Caki2 (cell line): Measurements from ENCODE around the gene GNAT1. TPM values are rescaled to one million over a fixed set of nuclear protein-coding genes. Genes with fewer than 3 reads are reported as not detected.
"Not testable (repeated sequence)": the region's sequence is repeated elsewhere in the genome, so short reads cannot be mapped to it uniquely, and the experiment has no call there.

Source experiments
- DNase-seq: peaks from one replicate; pipeline ENCODE4 v3.0.0-alpha.2; 2015; ENCODE audit warnings: low read depth
- in situ Hi-C: cut with HindIII; loops from 2 replicates; pipeline ENCODE4 v1.10.0; 2016; ENCODE audit warnings: low sequenced_read_pairs, low pct_unique_long_range_greater_than_20kb, mixed read lengths
- total RNA-seq: library from RNA; depleted of rRNA; stranded (reverse); fragments of >200 nt; shearing (Covaris generic); gene quantifications from 2 replicates; pipeline ENCODE4 v1.2.3, GENCODE V29; 2014; ENCODE audit warnings: low replicate concordance; rRNA removed

Gene GNAT1
- total RNA-seq, 1 experiment from 2014 or later: not detected

- no peak for DNase-seq
- in situ Hi-C loops: no loop called here
Observed at GRCh38 chr3:50243543-50243895, 52.1 kb downstream of the GNAT1 start.

- DNase-seq, in situ Hi-C loops: not testable (repeated sequence)
Observed at GRCh38 chr3:50244813-50245212, 53.4 kb downstream of the GNAT1 start.

- DNase-seq: no peak
- in situ Hi-C loops: no loop called here
Observed at GRCh38 chr3:50245251-50245745, 53.9 kb downstream of the GNAT1 start.

DNA sequence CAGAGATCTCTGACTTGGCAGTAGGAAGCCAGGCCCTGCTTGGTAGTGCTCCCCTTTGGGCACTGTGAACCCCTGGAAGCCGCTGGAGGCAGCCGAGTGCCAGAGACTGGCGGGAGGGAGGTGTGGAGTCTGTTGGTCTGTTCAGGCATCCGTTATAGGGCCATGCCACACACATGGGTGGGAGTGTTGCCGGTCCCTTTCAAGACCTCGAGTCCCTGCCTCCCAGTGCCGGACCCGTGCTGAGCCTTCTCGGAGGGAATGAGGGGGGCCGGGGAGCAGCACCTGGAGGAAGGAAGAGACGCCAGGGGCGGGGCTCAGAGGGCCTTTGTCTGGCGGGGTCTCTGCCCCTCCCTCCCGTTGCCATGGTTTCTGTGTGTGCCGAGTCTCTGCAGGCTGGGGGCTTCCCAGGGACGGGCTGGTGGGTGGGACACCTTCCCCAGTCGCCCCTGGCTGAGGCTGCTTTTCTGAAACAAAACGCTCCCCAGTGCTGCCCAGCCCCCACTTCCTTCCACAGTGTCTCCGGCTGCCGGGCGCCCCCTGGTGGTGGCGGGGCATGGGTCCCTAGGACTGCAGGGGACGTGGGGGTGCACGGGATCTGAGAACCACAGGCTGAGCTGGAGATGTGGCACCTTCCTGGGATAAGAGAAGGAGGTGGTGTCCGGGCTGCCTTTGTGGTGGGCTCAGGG lies 54.6 kb downstream of the GNAT1 start:
- in situ Hi-C loops: no loop called here
- DNase-seq: no peak

GRCh38 chr3:50246517-50246954 lies 55.1 kb downstream of the GNAT1 start:
- in situ Hi-C loops: no loop called here
- DNase-seq: peak; percentile 84

Other genes starting within 250 kb of the GNAT1 start
- gene RBM5, start 102.7 kb upstream of the GNAT1 start, total RNA-seq: 42.3 and 44.1 TPM in 2 replicates
- 33.5 and 36.1 TPM in 2 replicates for gene SEMA3F, start 36.3 kb upstream of the GNAT1 start, total RNA-seq
- gene SLC38A3, start 13.7 kb downstream of the GNAT1 start, total RNA-seq: not detected in 2 replicates
- 100 and 121 TPM in 2 replicates for gene GNAI2, start 44.6 kb downstream of the GNAT1 start, total RNA-seq
- 99.9 and 105 TPM in 2 replicates for gene SEMA3B, start 77.5 kb downstream of the GNAT1 start, total RNA-seq
- not detected in 2 replicates for gene LSMEM2, start 87.5 kb downstream of the GNAT1 start, total RNA-seq
- 69.5 and 114 TPM in 2 replicates for gene IFRD2, start 100.8 kb downstream of the GNAT1 start, total RNA-seq
- 2.8 and 3.1 TPM in 2 replicates for gene HYAL3, start 107.8 kb downstream of the GNAT1 start, total RNA-seq
- 8.3 and 12.7 TPM in 2 replicates for gene NAA80, start 107.8 kb downstream of the GNAT1 start, total RNA-seq
- 1.2 TPM in 1 of 2 replicates, not detected in the other for gene HYAL1, start 112.0 kb downstream of the GNAT1 start, total RNA-seq
- gene HYAL2, start 131.1 kb downstream of the GNAT1 start, total RNA-seq: 61.4 and 92.2 TPM in 2 replicates
- 13.7 and 19.0 TPM in 2 replicates for gene TUSC2, start 136.6 kb downstream of the GNAT1 start, total RNA-seq
- gene RASSF1, start 149.2 kb downstream of the GNAT1 start, total RNA-seq: 37.1 and 38.8 TPM in 2 replicates
- 3.3 and 10.8 TPM in 2 replicates for gene ZMYND10, start 154.1 kb downstream of the GNAT1 start, total RNA-seq
- 19.8 and 26.0 TPM in 2 replicates for gene NPRL2, start 159.2 kb downstream of the GNAT1 start, total RNA-seq
- gene CYB561D2, start 159.3 kb downstream of the GNAT1 start, total RNA-seq: 21.7 and 42.8 TPM in 2 replicates
- 33.9 and 59.0 TPM in 2 replicates for gene TMEM115, start 167.9 kb downstream of the GNAT1 start, total RNA-seq